H9 (cell line): ENCODE results near the gene ZNF608. TPM values are rescaled to one million over a fixed set of nuclear protein-coding genes. Genes with fewer than 3 reads are reported as not detected.

Experiments used
- DNase-seq: peaks from one replicate; pipeline ENCODE4 v3.0.0-alpha.2; 2017
- H2AFZ ChIP-seq: one replicate; pipeline ENCODE4 v1.6.1; 2013; ENCODE audit warnings: mild to moderate bottlenecking, low read length, control low read depth, moderate library complexity
- H2AK5ac ChIP-seq: 2 replicates; pipeline ENCODE4 v1.6.1; 2013; ENCODE audit warnings: low read length, control low read depth, mixed read lengths; ENCODE audit not compliant: insufficient read length
- H2BK120ac ChIP-seq: one replicate; pipeline ENCODE4 v1.6.1; 2013; ENCODE audit warnings: low read depth, mild to moderate bottlenecking, low read length, control low read depth, inconsistent platforms; ENCODE audit not compliant: poor library complexity, severe bottlenecking
- H2BK12ac ChIP-seq: 2 replicates; pipeline ENCODE4 v1.6.1; 2013; ENCODE audit warnings: low read length, control low read depth, mixed read lengths, low read depth; ENCODE audit not compliant: insufficient read length
- H2BK15ac ChIP-seq: 2 replicates; pipeline ENCODE4 v1.6.1; 2013; ENCODE audit warnings: low read depth, low read length, control low read depth
- H2BK20ac ChIP-seq: one replicate; pipeline ENCODE4 v1.6.1; 2013; ENCODE audit warnings: low read depth, mild to moderate bottlenecking, low read length, control low read depth, inconsistent platforms; ENCODE audit not compliant: poor library complexity, severe bottlenecking
- H2BK5ac ChIP-seq: 2 replicates; pipeline ENCODE4 v1.6.1; 2013; ENCODE audit warnings: low read length, control low read depth, mixed read lengths; ENCODE audit not compliant: insufficient read length
- H3K14ac ChIP-seq: 2 replicates; pipeline ENCODE4 v1.6.1; 2013; ENCODE audit warnings: low read length, control low read depth; ENCODE audit not compliant: insufficient read depth
- H3K18ac ChIP-seq: 2 replicates; pipeline ENCODE4 v1.6.1; 2013; ENCODE audit warnings: low read depth, mild to moderate bottlenecking, mixed read lengths, low read length, control low read depth; ENCODE audit not compliant: insufficient read length
- H3K23ac ChIP-seq: 2 replicates; pipeline ENCODE4 v1.6.1; 2013; ENCODE audit warnings: low read length, control low read depth, mixed read lengths, low read depth; ENCODE audit not compliant: insufficient read length
- H3K23me2 ChIP-seq: 2 replicates; pipeline ENCODE4 v1.6.1; 2013; ENCODE audit warnings: low read depth, mild to moderate bottlenecking, mixed read lengths, low read length, control low read depth; ENCODE audit not compliant: insufficient read length, poor library complexity, severe bottlenecking
- H3K27ac ChIP-seq: 2 replicates; pipeline ENCODE4 v1.5.1; 2013; ENCODE audit warnings: low read length, control low read depth, mixed read lengths, low read depth; ENCODE audit not compliant: insufficient read length
- H3K27me3 ChIP-seq: 2 replicates; pipeline ENCODE4 v1.6.1; 2013; ENCODE audit warnings: low read length, control low read depth, inconsistent platforms; ENCODE audit not compliant: insufficient read depth
- H3K4ac ChIP-seq: 2 replicates; pipeline ENCODE4 v1.6.1; 2013; ENCODE audit warnings: low read depth, mild to moderate bottlenecking, control low read depth, inconsistent platforms, low read length, moderate library complexity
- H3K4me1 ChIP-seq: 2 replicates; pipeline ENCODE4 v1.6.1; 2013; ENCODE audit warnings: low read length, control low read depth, inconsistent platforms; ENCODE audit not compliant: insufficient read depth
- H3K4me2 ChIP-seq: 2 replicates; pipeline ENCODE4 v1.6.1; 2013; ENCODE audit warnings: low read length, control low read depth, mixed read lengths; ENCODE audit not compliant: insufficient read length, insufficient read depth
- H3K56ac ChIP-seq: 2 replicates; pipeline ENCODE4 v1.6.1; 2013; ENCODE audit warnings: low read depth, mild to moderate bottlenecking, mixed read lengths, low read length, control low read depth; ENCODE audit not compliant: insufficient read length
- H3K79me1 ChIP-seq: 2 replicates; pipeline ENCODE4 v1.6.1; 2013; ENCODE audit warnings: low read depth, mild to moderate bottlenecking, moderate library complexity, low read length, control low read depth, inconsistent platforms; ENCODE audit not compliant: insufficient read depth, poor library complexity, severe bottlenecking
- H3K79me2 ChIP-seq: 2 replicates; pipeline ENCODE4 v1.6.1; 2013; ENCODE audit warnings: low read length, control low read depth, inconsistent platforms; ENCODE audit not compliant: insufficient read depth
- H3K9ac ChIP-seq: 2 replicates; pipeline ENCODE4 v1.6.1; 2013; ENCODE audit warnings: low read length, control low read depth, mixed read lengths; ENCODE audit not compliant: insufficient read length; ENCODE audit errors: extremely low read depth
- H3K9me3 ChIP-seq: one replicate; pipeline ENCODE4 v1.6.1; 2013; ENCODE audit warnings: low read depth, low read length, inconsistent platforms; ENCODE audit not compliant: control insufficient read depth
- H3T11ph ChIP-seq: one replicate; pipeline ENCODE4 v1.6.1; 2013; ENCODE audit warnings: mild to moderate bottlenecking, low read length, control low read depth, inconsistent platforms
- H4K20me1 ChIP-seq: one replicate; pipeline ENCODE4 v1.6.1; 2013; ENCODE audit not compliant: control insufficient read depth, insufficient read length, insufficient read depth
- H4K5ac ChIP-seq: 2 replicates; pipeline ENCODE4 v1.6.1; 2013; ENCODE audit warnings: low read depth, mild to moderate bottlenecking, mixed read lengths, low read length, control low read depth; ENCODE audit not compliant: insufficient read length
- H4K8ac ChIP-seq: replicated peaks from 2 replicates; pipeline ENCODE4 v1.6.1; 2013; ENCODE audit warnings: low read length, control low read depth, mixed read lengths, low read depth; ENCODE audit not compliant: insufficient read length
- H4K91ac ChIP-seq: 2 replicates; pipeline ENCODE4 v1.6.1; 2013; ENCODE audit warnings: low read depth, mild to moderate bottlenecking, moderate library complexity, mixed read lengths, low read length, control low read depth; ENCODE audit not compliant: insufficient read length
- H3K27ac Mint-ChIP-seq, 3 experiments: 2 replicates in 2 of 3; 3 replicates in 1 of 3; pipeline ENCODE4 v1.8.0; 2020 to 2021; ENCODE audit warnings: mixed read lengths in 3 of 3, mild to moderate bottlenecking in 1 of 3, moderate library complexity in 1 of 3
- H3K27me3 Mint-ChIP-seq: 2 replicates; pipeline ENCODE4 v1.8.0; 2021; ENCODE audit warnings: low read depth, mild to moderate bottlenecking, moderate library complexity, mixed read lengths
- H3K36me3 Mint-ChIP-seq, 3 experiments: 2 replicates in 2 of 3; 3 replicates in 1 of 3; pipeline ENCODE4 v1.8.0; 2020 to 2021; ENCODE audit warnings: low read depth in 3 of 3, mixed read lengths in 3 of 3; ENCODE audit not compliant: insufficient read depth in 1 of 3
- H3K4me1 Mint-ChIP-seq, 2 experiments: 2 replicates each; pipeline ENCODE4 v1.8.0; 2020; ENCODE audit warnings: mixed read lengths in 2 of 2
- H3K4me3 Mint-ChIP-seq, 2 experiments: 2 replicates in 1 of 2; 3 replicates in 1 of 2; pipeline ENCODE4 v1.8.0; 2020 to 2021; ENCODE audit warnings: mild to moderate bottlenecking in 2 of 2, mixed read lengths in 2 of 2, moderate library complexity in 1 of 2
- H3K9me3 Mint-ChIP-seq, 2 experiments: 2 replicates in 1 of 2; 3 replicates in 1 of 2; pipeline ENCODE4 v1.8.0; 2020; ENCODE audit warnings: mild to moderate bottlenecking in 2 of 2, mixed read lengths in 2 of 2, moderate library complexity in 1 of 2
- WGBS: extraction: QIAGEN DNeasy Blood & Tissue Kit; methylation state at CpG from one replicate; pipeline ENCODE4 v1.1.7; 2013; ENCODE audit warnings: missing lambda C conversion rate, low lambda C conversion rate, mixed read lengths; ENCODE audit not compliant: insufficient read length; ENCODE audit errors: extremely low coverage; 5-methylcytosine and 5-hydroxymethylcytosine counted together
- total RNA-seq: library from RNA; stranded (reverse); gene quantifications from 2 replicates; pipeline ENCODE4 v1.2.1, GENCODE V29; 2021
- TF ChIP-seq, protein P1 (sequence below): fragments of 200-600 bp; sonication (generic); conservative IDR thresholded peaks from 3 replicates; pipeline ENCODE4 v1.8.0; 2021; ENCODE audit warnings: antibody characterized with exemption, mild to moderate bottlenecking

Gene ZNF608
- total RNA-seq, 1 experiment from 2014 or later = 67.0 TPM

DNA sequence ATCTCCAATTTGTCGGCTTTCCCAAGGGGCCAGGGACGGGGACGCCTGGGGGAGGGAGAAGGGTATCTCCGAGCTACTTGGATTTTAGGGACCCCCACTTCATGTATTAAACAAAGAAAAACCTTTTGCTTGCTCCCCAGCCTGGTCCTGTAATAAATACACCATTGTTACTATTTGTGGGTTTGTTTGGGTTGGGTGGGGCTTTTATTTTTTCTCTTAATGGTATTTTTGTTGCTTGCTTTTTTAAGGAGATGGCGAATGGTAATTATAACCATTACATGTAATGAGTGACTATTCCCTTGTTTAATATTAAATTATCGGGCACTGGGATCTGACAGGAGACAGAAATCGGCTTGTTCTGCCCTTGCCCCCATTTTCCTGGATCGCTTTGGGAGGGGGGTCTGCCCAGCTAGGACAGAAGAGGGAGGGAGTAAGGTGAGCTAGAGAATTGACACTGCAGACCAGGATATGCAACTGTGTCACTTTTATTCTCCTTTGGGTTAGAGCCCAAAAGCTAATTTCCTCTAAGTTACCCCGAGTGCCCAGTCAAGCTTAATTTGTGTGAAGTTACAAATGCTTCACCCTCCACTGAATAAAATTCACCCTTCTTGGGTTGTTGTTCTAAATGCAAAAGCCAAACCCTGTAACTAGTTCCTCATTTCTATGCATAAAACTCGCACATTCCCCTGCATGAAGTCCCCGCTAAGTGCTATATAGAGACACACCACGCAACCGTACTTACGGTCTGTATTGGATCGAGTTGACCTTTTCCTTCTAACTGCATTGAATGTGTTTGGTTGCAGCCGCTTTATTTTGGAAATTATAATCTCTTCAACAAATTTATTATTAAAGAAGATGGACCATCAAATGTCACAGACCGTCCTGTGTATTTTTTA is 1.6 kb upstream of the ZNF608 start:
- H2AK5ac ChIP-seq = no peak overlapping the region
- H3K27me3 ChIP-seq = no peaks in the 10 kb centered on the region
- no peak overlapping the region for H3K4ac ChIP-seq
- Mint-ChIP-seq H3K9me3 (peaks cover 0 to 2% of the 10 kb centered on the region in 2 experiments; a peak in 2 of 5 replicates), H3K36me3 (peaks cover 0 to 8% (median 3%) of the 10 kb centered on the region in 3 experiments; a peak in 3 of 7 replicates), H3K27ac (peak overlapping the region; percentile 96 to 100 (median 99)), H3K4me3 (no peak overlapping the region), H3K27me3 (no peaks in the 10 kb centered on the region), H3K4me1 (peaks cover 30 to 33% of the 10 kb centered on the region in 2 experiments)
- H3K4me1 ChIP-seq = peaks cover 7% of the 10 kb centered on the region; the same call in 1 of the 2 replicates
- peak overlapping the region; percentile 57 for H3K18ac ChIP-seq
- H3K9ac ChIP-seq = peak overlapping the region; percentile 88
- H2BK120ac ChIP-seq = no peak overlapping the region
- H3K79me1 ChIP-seq = no peaks in the 10 kb centered on the region
- peaks cover 29% of the 10 kb centered on the region; the same call in 1 of the 2 replicates for H3K79me2 ChIP-seq
- TF ChIP-seq, protein P1, sequence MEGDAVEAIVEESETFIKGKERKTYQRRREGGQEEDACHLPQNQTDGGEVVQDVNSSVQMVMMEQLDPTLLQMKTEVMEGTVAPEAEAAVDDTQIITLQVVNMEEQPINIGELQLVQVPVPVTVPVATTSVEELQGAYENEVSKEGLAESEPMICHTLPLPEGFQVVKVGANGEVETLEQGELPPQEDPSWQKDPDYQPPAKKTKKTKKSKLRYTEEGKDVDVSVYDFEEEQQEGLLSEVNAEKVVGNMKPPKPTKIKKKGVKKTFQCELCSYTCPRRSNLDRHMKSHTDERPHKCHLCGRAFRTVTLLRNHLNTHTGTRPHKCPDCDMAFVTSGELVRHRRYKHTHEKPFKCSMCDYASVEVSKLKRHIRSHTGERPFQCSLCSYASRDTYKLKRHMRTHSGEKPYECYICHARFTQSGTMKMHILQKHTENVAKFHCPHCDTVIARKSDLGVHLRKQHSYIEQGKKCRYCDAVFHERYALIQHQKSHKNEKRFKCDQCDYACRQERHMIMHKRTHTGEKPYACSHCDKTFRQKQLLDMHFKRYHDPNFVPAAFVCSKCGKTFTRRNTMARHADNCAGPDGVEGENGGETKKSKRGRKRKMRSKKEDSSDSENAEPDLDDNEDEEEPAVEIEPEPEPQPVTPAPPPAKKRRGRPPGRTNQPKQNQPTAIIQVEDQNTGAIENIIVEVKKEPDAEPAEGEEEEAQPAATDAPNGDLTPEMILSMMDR = no peak
- no peak overlapping the region for H2BK15ac ChIP-seq
- 0 out of 2 replicates have a peak overlapping the region, but pooled peaks have one; percentile 63 for H3K14ac ChIP-seq
- peaks cover 34% of the 10 kb centered on the region for H3K23me2 ChIP-seq
- H4K8ac ChIP-seq = no peak overlapping the region
- no peak overlapping the region for H3K56ac ChIP-seq
- H3K23ac ChIP-seq = no peak overlapping the region
- H3T11ph ChIP-seq = no peak overlapping the region
- H2BK5ac ChIP-seq = no peak overlapping the region
- H4K20me1 ChIP-seq = no peaks in the 10 kb centered on the region
- H4K91ac ChIP-seq = no peak overlapping the region
- H3K4me2 ChIP-seq = peak overlapping the region; percentile 89
- H3K27ac ChIP-seq = peak overlapping the region; percentile 83
- no peak overlapping the region for H2BK12ac ChIP-seq
- no peak overlapping the region for H2AFZ ChIP-seq
- no peak overlapping the region for H2BK20ac ChIP-seq
- no peaks in the 10 kb centered on the region for H3K9me3 ChIP-seq
- no peak overlapping the region for H4K5ac ChIP-seq
- DNase-seq = no peak
- no CpG with 5 or more reads among the region's 17 CpGs for WGBS
